Measurements from ENCODE around the gene OLFM1.
"Not testable (repeated sequence)": the region's sequence is repeated elsewhere in the genome, so short reads cannot be mapped to it uniquely, and the experiment has no call there.

The OLFM1 gene

DNA sequence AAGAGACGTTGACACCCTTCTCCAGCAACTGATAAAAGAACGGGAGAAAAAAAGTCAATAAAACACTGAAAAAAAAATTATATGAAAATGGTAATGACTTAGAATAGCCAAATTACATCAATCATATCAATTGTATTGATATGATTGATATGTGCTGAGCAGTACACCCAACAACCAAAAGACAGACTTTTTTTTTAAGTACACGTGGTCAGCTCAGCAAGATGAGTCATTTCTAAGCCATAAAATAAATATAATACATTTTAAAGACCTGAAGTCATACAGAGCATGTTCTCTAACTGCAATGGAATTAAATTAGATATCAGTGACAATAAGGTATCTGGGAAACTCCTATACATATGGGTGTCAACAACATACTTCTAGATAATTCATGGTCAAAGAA, 30.9 kb upstream of the OLFM1 start:
- no peak for TF ChIP-seq CTCF (IDR thresholded peaks at IDR 0.05; ENCODE audit: low read depth, low read length, missing control alignments)
- no peak for DNase-seq (ENCODE audit: extremely low read depth, low read depth)
- no peak overlapping the region for H3K4me3 ChIP-seq (replicated peaks; ENCODE audit: low read depth, low read length)

DNA sequence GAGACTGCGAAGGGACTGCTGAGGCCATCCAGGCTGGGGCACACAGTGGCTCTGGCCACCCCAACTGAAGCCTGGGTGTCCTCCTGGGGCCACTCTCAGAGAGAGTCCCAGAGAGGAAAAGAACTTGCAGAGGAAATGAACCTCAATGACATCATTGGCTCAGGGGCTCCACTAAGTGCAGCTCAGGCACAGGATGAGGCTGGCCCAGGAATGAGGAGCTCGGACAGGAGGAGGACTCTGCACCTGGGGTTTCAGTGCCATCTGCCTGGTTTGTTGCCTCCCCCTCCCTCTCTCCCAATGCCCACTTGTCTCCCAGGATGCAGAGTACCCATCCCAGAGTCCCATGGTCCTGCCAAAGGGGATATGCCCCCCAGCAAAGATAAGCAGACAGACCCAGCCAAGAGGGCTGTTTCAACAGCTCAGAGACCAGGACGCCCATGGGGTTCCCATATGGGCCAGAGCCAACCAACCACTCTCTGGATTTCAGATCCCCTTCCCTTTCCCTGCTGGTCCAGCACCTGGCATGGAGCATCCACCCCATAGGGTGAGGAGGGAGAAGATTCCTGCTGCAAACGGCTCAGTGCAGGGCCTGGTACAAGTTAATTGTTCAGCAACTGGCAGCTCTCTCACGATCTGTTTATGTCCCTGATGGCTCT, 26.9 kb upstream of the OLFM1 start:
- TF ChIP-seq CTCF (IDR thresholded peaks at IDR 0.05; ENCODE audit: low read depth, low read length, missing control alignments) = no peak
- no peak overlapping the region for H3K4me3 ChIP-seq (replicated peaks; ENCODE audit: low read depth, low read length)
- DNase-seq (ENCODE audit: extremely low read depth, low read depth) = no peak

DNA sequence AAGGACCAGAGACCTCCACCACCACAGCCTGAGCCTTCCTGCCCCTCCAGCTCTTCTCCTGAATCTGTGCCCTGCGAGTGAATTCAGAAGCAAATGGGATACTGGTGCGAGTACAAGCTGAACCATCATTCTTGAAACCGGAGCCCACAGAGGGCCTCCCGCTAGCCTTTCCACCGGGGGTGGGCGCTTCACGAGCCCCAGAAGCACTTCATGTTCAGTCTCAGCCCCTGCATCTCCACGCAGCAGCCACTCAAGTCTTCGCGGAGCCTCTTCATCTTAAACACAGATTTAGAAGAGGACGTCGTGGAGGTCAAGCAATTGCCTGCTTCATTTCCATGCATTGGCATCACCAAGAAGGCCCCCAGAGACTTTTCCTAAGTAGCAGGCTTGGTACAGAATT, 26.0 kb upstream of the OLFM1 start:
- H3K4me3 ChIP-seq (replicated peaks; ENCODE audit: low read depth, low read length) = no peak overlapping the region
- DNase-seq (ENCODE audit: extremely low read depth, low read depth) = no peak
- TF ChIP-seq CTCF (IDR thresholded peaks at IDR 0.05; ENCODE audit: low read depth, low read length, missing control alignments) = no peak

GRCh38 chr9:135062254-135062653, 25.2 kb upstream of the OLFM1 start:
- TF ChIP-seq CTCF (IDR thresholded peaks at IDR 0.05; ENCODE audit: low read depth, low read length, missing control alignments) = no peak
- DNase-seq (ENCODE audit: extremely low read depth, low read depth) = no peak

DNA sequence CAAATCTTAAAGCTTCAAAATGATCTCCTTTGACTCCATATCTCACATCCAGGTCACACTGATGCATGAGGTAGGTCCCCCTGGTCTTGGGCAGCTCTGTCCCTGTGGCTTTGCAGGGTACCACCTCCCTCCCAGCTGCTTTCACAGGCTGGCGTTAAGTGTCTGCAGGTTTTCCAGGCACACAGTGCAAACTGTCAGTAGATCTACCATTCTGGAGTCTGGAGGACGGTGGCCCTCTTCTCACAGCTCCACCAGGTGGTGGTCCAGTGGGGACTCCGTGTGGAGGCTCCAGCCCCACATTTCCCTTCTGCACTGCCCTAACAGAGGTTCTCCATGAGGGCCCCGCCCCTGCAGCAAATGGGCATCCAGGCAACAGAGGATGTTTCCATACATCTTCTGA, 24.0 kb upstream of the OLFM1 start:
- not testable (repeated sequence) for H3K4me3 ChIP-seq (replicated peaks; ENCODE audit: low read depth, low read length); DNase-seq (ENCODE audit: extremely low read depth, low read depth)

More at GRCh38 chr9:135062254-135062653, 25.2 kb upstream of the OLFM1 start:
- H3K4me3 ChIP-seq (replicated peaks; ENCODE audit: low read depth, low read length) = no peak overlapping the region

DNA sequence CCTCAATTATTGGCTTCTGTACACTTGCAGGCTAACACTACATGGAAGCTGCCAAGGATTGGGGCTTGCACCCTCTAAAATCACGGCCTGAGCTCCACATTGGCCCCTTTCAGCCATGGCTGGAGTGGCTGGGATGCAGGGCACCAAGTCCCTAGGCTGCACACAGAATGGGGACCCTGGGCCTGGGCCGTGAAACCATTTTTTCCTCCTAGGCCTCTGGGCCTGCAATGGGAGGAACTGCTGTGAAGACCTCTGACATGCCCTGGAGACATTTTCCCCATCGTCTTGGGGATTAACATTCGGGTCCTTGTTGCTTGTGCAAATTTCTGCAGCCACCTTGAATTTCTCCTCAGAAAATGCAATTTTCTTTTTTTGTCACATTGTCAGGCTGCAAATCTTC, 23.6 kb upstream of the OLFM1 start:
- DNase-seq (ENCODE audit: extremely low read depth, low read depth); H3K4me3 ChIP-seq (replicated peaks; ENCODE audit: low read depth, low read length): not testable (repeated sequence)

- TF ChIP-seq CTCF (IDR thresholded peaks at IDR 0.05; ENCODE audit: low read depth, low read length, missing control alignments) = no peak
- DNase-seq (ENCODE audit: extremely low read depth, low read depth) = no peak
- H3K4me3 ChIP-seq (replicated peaks; ENCODE audit: low read depth, low read length) = no peak overlapping the region
Measured at GRCh38 chr9:135065151-135065550, 22.3 kb upstream of the OLFM1 start.

DNA sequence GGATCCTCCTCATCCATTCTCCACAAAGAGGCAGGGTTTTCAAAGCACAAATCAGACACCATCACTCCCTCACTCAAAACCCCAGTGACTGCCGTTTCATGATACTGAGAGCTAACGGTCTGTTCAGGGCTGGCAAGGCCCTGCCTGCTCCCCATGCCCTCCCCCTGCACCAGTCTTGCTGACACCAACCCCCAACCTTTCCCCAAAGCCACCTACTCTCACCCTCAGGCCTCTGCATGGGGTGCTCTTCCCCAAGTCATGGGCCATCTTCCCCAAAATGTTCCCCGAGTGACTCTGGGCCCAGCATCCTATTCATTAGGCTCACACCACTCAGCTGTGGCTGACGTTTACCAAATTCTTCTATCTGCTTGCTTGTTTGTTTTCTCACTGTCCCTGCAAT, 21.7 kb upstream of the OLFM1 start:
- DNase-seq (ENCODE audit: extremely low read depth, low read depth) = no peak
- H3K4me3 ChIP-seq (replicated peaks; ENCODE audit: low read depth, low read length) = no peak overlapping the region
- no peak for TF ChIP-seq CTCF (IDR thresholded peaks at IDR 0.05; ENCODE audit: low read depth, low read length, missing control alignments)
